Upper lobe of right lung (tissue), 1 donor: Measurements from ENCODE around the gene TCF7L2. TPM values are rescaled to one million over a fixed set of nuclear protein-coding genes. Genes with fewer than 3 reads are reported as not detected.
A peak's percentile ranks its signal among the peaks of the same experiment; 100 is the strongest.

Experiments
- ATAC-seq: fragments of 200-7000 bp; cut with Tn5 transposase; one replicate; pipeline ENCODE4 v1.9.1; 2020; ENCODE audit warnings: mild to moderate bottlenecking, moderate library complexity
- DNase-seq: peaks from one replicate; pipeline ENCODE4 v3.0.0-alpha.2; 2020
- H3K27ac ChIP-seq: fragments of 200-600 bp; one replicate; pipeline ENCODE4 v1.8.0; 2022
- H3K27me3 ChIP-seq: fragments of 200-600 bp; one replicate; pipeline ENCODE4 v1.8.0; 2022; ENCODE audit warnings: mild to moderate bottlenecking
- H3K36me3 ChIP-seq: fragments of 200-600 bp; one replicate; pipeline ENCODE4 v1.8.0; 2022
- H3K4me1 ChIP-seq: fragments of 200-600 bp; one replicate; pipeline ENCODE4 v1.8.0; 2022
- H3K4me3 ChIP-seq: fragments of 200-600 bp; one replicate; pipeline ENCODE4 v1.8.0; 2022; ENCODE audit warnings: mild to moderate bottlenecking
- H3K9me3 ChIP-seq: fragments of 200-600 bp; one replicate; pipeline ENCODE4 v1.8.0; 2022
- intact Hi-C: fragments of 100-400 bp; cut with DNase I; formaldehyde crosslinking; loops from one replicate; pipeline ENCODE4 v1.11.0; 2022
- total RNA-seq: library from RNA; stranded (reverse); fragmentation: NEBNext Ultra II Directional; extraction: Animal tissue kit (Norgen Biotek cat#: 25700); gene quantifications from one replicate; pipeline ENCODE4 v1.2.1, GENCODE V29; 2021
- TF ChIP-seq, protein P1 (sequence below): fragments of 200-600 bp; IDR thresholded peaks from one replicate; pipeline ENCODE4 v1.8.0; 2022; ENCODE audit warnings: antibody characterized with exemption
- donor health status: DM: no; HTN: yes; CAD: no; lungs with severe emphysema.

The TCF7L2 gene
- total RNA-seq, 1 donor from 2014 or later = 47.4 TPM

DNA sequence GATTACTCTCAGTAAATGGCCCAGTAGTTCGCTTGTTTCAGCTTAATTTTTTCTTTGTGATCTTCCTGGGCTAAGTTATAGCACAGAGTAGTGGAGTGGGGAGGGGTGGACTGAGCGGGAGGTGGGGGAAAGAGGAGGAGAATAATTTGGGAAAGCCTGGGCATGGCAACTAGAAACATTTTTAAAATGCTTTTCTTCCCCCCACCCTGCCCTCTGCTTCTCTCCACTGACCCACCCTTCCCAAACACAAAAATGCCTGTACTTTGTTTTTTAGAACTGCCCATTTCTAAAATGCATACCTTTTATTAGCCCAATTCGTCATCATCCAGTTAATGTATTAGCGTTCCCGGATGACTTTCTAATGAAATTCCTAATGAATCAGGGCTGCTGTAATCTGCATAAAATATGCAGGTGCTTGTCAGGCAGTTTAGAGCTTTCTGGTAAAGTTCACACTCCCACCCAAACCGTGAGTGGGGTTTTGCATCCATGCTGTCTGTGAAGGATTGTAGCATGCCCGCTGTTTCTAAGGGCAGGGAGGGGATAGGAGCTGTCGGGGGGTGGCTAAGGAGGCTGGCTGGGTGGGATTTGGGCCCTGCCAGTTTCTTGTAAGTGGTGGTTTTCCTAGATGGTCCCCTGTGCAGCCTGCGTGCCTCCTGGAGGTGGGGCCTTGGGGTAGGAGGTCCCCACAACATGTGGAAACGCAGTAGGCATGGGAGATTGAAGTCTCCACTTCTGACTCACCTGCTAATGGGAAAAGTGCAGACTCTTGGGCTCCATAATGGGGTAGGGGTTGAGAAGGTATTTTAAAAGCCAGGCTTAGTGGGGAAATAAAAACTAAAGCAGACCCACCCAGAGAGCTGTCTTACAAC is 190.3 kb downstream of the TCF7L2 start:
- intact Hi-C loops = no loop called here

DNA sequence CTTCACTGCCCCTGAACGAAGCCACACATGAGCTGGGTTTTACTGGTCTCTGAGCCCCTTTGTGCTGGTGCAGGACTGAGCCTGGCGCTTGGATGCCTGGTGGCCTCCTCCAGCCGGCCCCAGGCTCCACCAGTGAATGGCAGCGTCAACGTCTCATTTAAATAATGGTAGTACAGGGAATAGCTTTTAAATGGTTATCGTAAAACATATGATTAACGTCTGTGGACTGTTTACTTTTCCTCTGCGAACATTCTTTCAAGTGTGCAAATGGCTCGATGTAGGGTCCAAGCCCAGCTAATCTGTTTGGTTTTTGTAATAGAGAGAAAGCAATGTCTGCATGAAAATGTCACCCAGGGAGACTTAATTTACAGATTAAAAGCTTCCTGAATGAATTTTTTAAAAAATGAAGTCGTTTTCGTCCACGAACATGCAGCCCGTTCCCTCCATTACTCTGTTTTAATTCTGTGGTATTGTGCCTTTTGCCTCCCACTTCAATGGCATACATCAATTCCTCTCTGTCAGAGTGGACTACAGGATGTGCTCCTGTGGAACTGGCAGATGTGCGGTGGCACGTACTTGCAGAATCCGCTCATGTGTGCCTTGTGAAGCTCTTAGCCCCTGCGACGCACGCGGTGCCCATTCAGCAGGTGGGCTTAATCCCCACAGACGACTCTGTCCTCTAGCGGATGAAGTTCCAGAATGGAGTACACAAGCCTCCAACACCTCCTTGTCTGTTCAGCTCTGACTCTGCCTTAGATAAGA is 192.7 kb downstream of the TCF7L2 start:
- no peak overlapping the region for H3K4me3 ChIP-seq
- peaks cover 57% of the 10 kb centered on the region for H3K36me3 ChIP-seq
- H3K4me1 ChIP-seq = no peaks in the 10 kb centered on the region
- TF ChIP-seq, protein P1, sequence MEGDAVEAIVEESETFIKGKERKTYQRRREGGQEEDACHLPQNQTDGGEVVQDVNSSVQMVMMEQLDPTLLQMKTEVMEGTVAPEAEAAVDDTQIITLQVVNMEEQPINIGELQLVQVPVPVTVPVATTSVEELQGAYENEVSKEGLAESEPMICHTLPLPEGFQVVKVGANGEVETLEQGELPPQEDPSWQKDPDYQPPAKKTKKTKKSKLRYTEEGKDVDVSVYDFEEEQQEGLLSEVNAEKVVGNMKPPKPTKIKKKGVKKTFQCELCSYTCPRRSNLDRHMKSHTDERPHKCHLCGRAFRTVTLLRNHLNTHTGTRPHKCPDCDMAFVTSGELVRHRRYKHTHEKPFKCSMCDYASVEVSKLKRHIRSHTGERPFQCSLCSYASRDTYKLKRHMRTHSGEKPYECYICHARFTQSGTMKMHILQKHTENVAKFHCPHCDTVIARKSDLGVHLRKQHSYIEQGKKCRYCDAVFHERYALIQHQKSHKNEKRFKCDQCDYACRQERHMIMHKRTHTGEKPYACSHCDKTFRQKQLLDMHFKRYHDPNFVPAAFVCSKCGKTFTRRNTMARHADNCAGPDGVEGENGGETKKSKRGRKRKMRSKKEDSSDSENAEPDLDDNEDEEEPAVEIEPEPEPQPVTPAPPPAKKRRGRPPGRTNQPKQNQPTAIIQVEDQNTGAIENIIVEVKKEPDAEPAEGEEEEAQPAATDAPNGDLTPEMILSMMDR = no peak
- H3K27me3 ChIP-seq = no peaks in the 10 kb centered on the region
- intact Hi-C loops = no loop called here
- H3K9me3 ChIP-seq = no peaks in the 10 kb centered on the region
- H3K27ac ChIP-seq = no peak overlapping the region
- DNase-seq (no peak), ATAC-seq (no peak)

More for the DNA sequence above, 190.3 kb downstream of the TCF7L2 start:
- no peaks in the 10 kb centered on the region for H3K27me3 ChIP-seq
- DNase-seq (no peak), ATAC-seq (no peak)
- H3K36me3 ChIP-seq = peaks cover 34% of the 10 kb centered on the region
- no peak overlapping the region for H3K27ac ChIP-seq
- H3K9me3 ChIP-seq = no peaks in the 10 kb centered on the region
- no peaks in the 10 kb centered on the region for H3K4me1 ChIP-seq
- H3K4me3 ChIP-seq = no peak overlapping the region
- TF ChIP-seq, protein P1 = no peak

DNA sequence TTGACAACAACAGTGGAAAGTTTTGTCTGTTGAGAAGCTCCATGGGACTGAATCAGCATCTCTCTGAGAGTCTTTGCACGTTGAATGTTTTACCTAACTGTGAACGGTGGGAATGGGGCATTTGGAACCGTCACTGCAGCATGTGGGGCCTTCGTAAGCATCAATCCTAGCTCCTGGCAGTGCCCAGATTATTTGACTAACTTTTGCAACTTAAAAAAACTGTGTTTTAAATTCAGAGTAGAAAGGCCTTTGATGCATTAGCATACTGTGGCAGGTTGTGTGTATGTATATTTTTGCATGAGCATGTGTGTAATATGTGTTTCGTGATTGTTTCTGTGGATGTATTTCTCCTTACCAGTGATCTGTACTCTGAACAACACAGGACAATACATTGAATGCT is 194.5 kb downstream of the TCF7L2 start:
- TF ChIP-seq, protein P1 = no peak
- no peak overlapping the region for H3K27ac ChIP-seq
- no peaks in the 10 kb centered on the region for H3K4me1 ChIP-seq
- H3K9me3 ChIP-seq = no peaks in the 10 kb centered on the region
- no peak for ATAC-seq
- DNase-seq = no peak
- H3K27me3 ChIP-seq = no peaks in the 10 kb centered on the region
- H3K4me3 ChIP-seq = no peak overlapping the region
- peaks cover 62% of the 10 kb centered on the region for H3K36me3 ChIP-seq
- intact Hi-C loops = no loop called here

DNA sequence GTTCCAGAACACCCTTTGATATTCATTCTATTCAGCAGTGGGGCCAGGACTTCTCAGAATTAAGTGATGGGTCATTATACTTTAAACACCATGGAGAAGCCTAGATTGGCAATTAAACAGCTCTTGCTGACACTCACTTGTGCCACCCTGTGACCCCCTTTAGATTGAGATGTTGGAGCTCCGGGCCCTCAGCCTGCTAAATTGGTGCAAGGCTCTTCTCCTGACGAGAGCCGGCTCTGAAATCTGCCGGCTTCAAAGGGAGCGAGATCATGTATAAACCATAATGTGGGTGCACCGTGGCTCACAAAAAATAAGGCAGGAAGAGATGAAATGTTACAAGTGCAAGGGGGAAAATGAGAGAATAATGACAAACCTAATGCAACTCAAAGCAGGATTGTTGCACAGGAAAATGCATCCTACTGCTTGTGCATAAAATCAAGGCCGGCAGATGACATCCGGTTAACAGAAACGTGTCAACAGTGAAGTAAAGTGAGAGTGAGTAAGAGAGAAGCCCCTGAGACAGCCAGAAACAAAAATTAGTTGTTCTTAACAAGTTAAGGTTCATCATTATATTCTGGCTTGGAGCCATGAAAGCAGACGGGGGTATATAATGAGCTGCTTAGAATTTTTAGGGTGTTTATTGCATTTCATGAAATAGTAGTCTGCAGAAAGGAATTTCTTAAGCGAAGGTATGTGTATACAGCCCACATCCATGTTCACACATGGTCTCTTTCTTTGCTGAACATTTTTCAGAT is 198.2 kb downstream of the TCF7L2 start:
- Histone ChIP-seq H3K36me3 (peaks cover 84% of the 10 kb centered on the region), H3K4me3 (no peak overlapping the region), H3K9me3 (no peaks in the 10 kb centered on the region), H3K27me3 (no peaks in the 10 kb centered on the region), H3K4me1 (no peaks in the 10 kb centered on the region), H3K27ac (no peak overlapping the region)
- ATAC-seq (no peak), DNase-seq (no peak)
- intact Hi-C loops = no loop called here
- TF ChIP-seq, protein P1 = no peak

DNA sequence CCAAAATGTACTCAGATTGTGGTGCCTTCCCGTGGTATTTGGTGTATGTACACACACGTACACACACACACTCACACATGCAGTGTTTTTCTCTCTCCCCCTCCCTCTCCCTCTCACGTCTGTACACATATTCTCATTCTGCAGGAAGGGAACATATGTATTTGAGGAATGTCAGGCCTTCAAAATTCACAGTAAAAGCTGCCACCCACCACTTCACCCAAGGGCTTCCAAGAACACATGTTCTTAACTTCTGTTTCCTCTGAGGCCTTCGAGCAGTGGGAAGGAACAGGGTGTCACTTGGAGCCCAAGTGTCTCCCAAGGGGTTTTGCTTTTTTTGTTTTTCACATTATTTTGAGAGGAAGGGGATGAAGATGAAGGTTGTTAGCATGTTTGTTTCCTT is 198.9 kb downstream of the TCF7L2 start:
- H3K27ac ChIP-seq = no peak overlapping the region
- TF ChIP-seq, protein P1 = no peak
- H3K27me3 ChIP-seq = no peaks in the 10 kb centered on the region
- H3K4me3 ChIP-seq = no peak overlapping the region
- intact Hi-C loops = no loop called here
- ATAC-seq (peak; percentile 60), DNase-seq (no peak)
- peaks cover 85% of the 10 kb centered on the region for H3K36me3 ChIP-seq
- H3K9me3 ChIP-seq = no peaks in the 10 kb centered on the region
- no peaks in the 10 kb centered on the region for H3K4me1 ChIP-seq
